ENCODE results near the gene NTRK2. TPM values are rescaled to one million over a fixed set of nuclear protein-coding genes. Genes with fewer than 3 reads are reported as not detected.

Gene NTRK2
- total RNA-seq, 1 donor from 2014 or later: 16.0 TPM

DNA sequence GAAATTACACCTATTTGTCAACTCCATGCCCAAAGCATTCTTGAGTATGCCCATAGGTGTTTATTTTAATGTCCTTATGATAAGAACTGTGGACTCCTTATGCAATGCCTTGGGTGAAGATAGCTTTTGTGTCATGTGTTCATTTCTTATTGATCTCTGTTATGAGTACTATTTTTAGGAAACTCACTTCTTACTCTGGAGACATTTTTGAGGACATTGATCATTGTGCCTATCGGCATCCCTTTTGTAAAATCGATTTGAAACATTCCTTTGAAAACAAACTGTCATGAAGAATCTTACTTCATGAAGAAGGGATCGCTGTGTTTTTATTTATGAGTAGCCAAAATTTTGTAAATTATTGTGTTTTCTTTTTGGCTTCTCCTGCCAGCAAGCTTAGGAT, 257.3 kb downstream of the NTRK2 start:
- H3K9me3 ChIP-seq: no peaks in the 10 kb centered on the region

DNA sequence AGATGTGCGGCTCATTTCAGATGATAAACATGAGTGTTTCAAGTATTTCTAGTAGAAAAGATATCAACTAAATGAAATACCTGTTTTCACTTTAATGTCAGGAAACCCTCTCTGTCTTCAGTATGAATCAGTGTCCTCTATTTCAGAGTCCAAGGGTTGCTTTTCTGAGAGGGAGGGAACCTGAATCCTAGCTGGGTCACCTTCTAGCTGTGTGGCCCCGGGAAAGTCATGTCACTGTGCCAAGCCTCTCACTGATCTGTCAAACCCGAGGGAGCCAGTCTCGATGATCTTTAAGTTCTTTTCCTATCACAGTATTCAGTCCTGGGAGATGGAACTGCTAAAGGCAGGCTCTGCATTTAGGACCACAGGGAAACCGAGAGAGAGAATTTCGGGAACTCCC, 258.9 kb downstream of the NTRK2 start:
- no peaks in the 10 kb centered on the region for H3K27me3 ChIP-seq
- H3K9me3 ChIP-seq: no peaks in the 10 kb centered on the region
- H3K27ac ChIP-seq: no peak overlapping the region
- intact Hi-C loops (cut with DNase I): no loop called here
- H3K4me1 ChIP-seq: no peaks in the 10 kb centered on the region
- H3K36me3 ChIP-seq: no peaks in the 10 kb centered on the region
- no peak for TF ChIP-seq POLR2A (IDR thresholded peaks at IDR 0.05)
- no peak for DNase-seq (ENCODE audit: extremely low spot score in 2 of 2)
- no peak overlapping the region for H3K4me3 ChIP-seq

More for the DNA sequence above, 257.3 kb downstream of the NTRK2 start:
- Histone ChIP-seq H3K36me3 (no peaks in the 10 kb centered on the region), H3K4me1 (no peaks in the 10 kb centered on the region), H3K27me3 (no peaks in the 10 kb centered on the region), H3K27ac (no peak overlapping the region), H3K4me3 (no peak overlapping the region)
- no peak for DNase-seq (ENCODE audit: extremely low spot score in 2 of 2)
- TF ChIP-seq POLR2A (IDR thresholded peaks at IDR 0.05): no peak
- TF ChIP-seq, protein P1, sequence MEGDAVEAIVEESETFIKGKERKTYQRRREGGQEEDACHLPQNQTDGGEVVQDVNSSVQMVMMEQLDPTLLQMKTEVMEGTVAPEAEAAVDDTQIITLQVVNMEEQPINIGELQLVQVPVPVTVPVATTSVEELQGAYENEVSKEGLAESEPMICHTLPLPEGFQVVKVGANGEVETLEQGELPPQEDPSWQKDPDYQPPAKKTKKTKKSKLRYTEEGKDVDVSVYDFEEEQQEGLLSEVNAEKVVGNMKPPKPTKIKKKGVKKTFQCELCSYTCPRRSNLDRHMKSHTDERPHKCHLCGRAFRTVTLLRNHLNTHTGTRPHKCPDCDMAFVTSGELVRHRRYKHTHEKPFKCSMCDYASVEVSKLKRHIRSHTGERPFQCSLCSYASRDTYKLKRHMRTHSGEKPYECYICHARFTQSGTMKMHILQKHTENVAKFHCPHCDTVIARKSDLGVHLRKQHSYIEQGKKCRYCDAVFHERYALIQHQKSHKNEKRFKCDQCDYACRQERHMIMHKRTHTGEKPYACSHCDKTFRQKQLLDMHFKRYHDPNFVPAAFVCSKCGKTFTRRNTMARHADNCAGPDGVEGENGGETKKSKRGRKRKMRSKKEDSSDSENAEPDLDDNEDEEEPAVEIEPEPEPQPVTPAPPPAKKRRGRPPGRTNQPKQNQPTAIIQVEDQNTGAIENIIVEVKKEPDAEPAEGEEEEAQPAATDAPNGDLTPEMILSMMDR (IDR thresholded peaks at IDR 0.05): no peak
- no peak for TF ChIP-seq POLR2AphosphoS5 (IDR thresholded peaks at IDR 0.05; ENCODE audit: insufficient read depth in 1 of 2, low read depth in 1 of 2)
- intact Hi-C loops (cut with DNase I): no loop called here

DNA sequence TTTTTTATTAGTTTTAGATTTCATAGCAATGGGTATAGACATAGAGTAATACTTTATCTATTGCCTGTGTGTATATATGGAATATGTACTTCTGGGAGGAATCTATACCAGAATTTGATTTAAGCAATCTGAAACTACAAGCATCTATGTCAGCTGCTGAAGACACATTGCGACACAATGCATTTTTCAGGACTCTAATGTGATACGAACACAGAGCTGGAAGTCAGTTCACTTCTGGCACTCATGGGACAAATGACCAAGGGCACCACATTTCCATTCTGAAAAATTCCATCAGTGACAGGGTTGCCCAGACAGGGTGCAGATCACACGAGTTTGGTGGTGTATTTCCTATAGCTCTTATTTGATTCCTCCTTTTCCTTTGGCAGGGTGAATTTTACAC, 259.5 kb downstream of the NTRK2 start:
- intact Hi-C loops (cut with DNase I): no loop called here
- Histone ChIP-seq H3K36me3 (no peaks in the 10 kb centered on the region), H3K27ac (no peak overlapping the region)

DNA sequence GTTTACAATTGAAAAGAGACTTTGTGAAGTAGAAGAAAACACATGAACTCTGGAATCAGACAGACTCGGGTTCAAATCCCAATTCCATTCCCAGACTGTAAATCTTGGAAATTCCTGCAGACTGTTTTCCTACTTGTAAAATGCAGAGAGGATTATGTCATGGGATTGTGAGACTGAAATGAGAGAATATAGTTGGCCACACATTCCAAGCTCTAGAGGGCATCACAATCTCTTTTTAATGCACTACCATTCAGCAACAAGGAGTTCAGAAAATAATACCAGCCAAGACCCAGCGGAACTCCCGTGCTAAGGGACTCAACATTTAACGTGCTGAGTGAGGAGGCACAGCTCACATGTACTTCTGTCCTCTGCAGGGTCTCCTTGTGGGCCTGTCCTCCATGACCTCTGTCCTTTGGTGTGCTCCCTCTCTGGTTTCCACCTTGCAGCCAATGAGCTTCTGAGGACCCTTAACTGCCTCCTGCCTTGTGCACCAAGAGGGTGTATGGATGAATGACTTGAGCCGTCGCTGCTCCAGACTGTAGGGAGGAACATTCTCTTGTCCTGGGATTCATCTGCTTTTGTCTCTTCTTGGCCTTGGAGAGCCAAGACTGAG, 263.5 kb downstream of the NTRK2 start:
- TF ChIP-seq POLR2A (IDR thresholded peaks at IDR 0.05): no peak
- TF ChIP-seq, protein P1 (IDR thresholded peaks at IDR 0.05): no peak
- TF ChIP-seq POLR2AphosphoS5 (IDR thresholded peaks at IDR 0.05; ENCODE audit: insufficient read depth in 1 of 2, low read depth in 1 of 2): no peak
- H3K4me1 ChIP-seq: no peaks in the 10 kb centered on the region
- intact Hi-C loops (cut with DNase I): no loop called here

More for the DNA sequence above, 259.5 kb downstream of the NTRK2 start:
- Histone ChIP-seq H3K4me1 (no peaks in the 10 kb centered on the region), H3K9me3 (no peaks in the 10 kb centered on the region), H3K4me3 (no peak overlapping the region), H3K27me3 (no peaks in the 10 kb centered on the region)
- TF ChIP-seq POLR2AphosphoS5 (IDR thresholded peaks at IDR 0.05; ENCODE audit: insufficient read depth in 1 of 2, low read depth in 1 of 2) (no peak), POLR2A (IDR thresholded peaks at IDR 0.05) (no peak)
- TF ChIP-seq, protein P1 (IDR thresholded peaks at IDR 0.05): no peak
- DNase-seq (ENCODE audit: extremely low spot score in 2 of 2): no peak

DNA sequence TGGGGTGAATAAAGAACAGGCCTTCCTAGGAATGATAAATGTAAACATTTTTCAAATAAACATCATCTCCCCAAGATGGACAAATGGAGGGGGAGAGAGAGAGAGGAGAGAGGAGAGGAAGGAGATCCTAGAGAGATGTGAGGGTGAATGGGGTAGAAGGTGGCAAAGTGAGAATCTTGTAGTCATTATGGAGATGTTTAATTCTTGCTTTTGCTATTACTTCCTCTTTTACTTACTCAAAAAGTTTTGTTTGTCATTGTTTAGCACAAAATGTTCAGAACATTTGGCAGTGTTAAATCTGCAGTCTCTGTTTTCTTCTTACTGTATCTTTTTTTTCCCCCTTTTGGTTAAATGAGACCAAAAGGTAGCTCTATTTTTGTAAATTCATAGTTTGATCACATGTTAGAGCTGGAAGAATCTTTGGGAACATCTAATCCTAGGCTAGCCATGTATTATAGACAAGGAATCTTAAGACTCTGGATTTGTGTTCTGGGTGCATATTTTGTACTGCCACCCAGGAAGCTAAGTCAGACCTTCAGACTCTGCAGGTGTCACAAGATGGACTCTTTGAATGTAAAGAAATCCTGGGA, 266.1 kb downstream of the NTRK2 start:
- Histone ChIP-seq H3K4me3 (no peak overlapping the region), H3K4me1 (no peaks in the 10 kb centered on the region), H3K27ac (no peak overlapping the region), H3K27me3 (no peaks in the 10 kb centered on the region), H3K9me3 (no peaks in the 10 kb centered on the region), H3K36me3 (no peaks in the 10 kb centered on the region)
- TF ChIP-seq, protein P1 (IDR thresholded peaks at IDR 0.05): no peak
- TF ChIP-seq POLR2A (IDR thresholded peaks at IDR 0.05) (no peak), POLR2AphosphoS5 (IDR thresholded peaks at IDR 0.05; ENCODE audit: insufficient read depth in 1 of 2, low read depth in 1 of 2) (no peak)
- DNase-seq (ENCODE audit: extremely low spot score in 2 of 2): no peak
- intact Hi-C loops (cut with DNase I): no loop called here

More for the DNA sequence above, 263.5 kb downstream of the NTRK2 start:
- H3K27me3 ChIP-seq: no peaks in the 10 kb centered on the region
- no peaks in the 10 kb centered on the region for H3K9me3 ChIP-seq
- no peak for DNase-seq (ENCODE audit: extremely low spot score in 2 of 2)
- no peak overlapping the region for H3K27ac ChIP-seq
- no peak overlapping the region for H3K4me3 ChIP-seq
- H3K36me3 ChIP-seq: no peaks in the 10 kb centered on the region

All from vagina (tissue), 2 donors.